Activated CD4-positive, alpha-beta T cell treated with anti-CD3 and anti-CD28 coated beads for 24 hours (primary cell): Measurements from ENCODE around the gene ALPP.
"Not testable (repeated sequence)": the region's sequence is repeated elsewhere in the genome, so short reads cannot be mapped to it uniquely, and the experiment has no call there.

Experiments used
- DNase-seq, 2 donors: peaks; one replicate each; pipeline ENCODE4 v3.0.0-alpha.2; 2020; ENCODE audit warnings: low read depth in 2 of 2

Gene ALPP

DNA sequence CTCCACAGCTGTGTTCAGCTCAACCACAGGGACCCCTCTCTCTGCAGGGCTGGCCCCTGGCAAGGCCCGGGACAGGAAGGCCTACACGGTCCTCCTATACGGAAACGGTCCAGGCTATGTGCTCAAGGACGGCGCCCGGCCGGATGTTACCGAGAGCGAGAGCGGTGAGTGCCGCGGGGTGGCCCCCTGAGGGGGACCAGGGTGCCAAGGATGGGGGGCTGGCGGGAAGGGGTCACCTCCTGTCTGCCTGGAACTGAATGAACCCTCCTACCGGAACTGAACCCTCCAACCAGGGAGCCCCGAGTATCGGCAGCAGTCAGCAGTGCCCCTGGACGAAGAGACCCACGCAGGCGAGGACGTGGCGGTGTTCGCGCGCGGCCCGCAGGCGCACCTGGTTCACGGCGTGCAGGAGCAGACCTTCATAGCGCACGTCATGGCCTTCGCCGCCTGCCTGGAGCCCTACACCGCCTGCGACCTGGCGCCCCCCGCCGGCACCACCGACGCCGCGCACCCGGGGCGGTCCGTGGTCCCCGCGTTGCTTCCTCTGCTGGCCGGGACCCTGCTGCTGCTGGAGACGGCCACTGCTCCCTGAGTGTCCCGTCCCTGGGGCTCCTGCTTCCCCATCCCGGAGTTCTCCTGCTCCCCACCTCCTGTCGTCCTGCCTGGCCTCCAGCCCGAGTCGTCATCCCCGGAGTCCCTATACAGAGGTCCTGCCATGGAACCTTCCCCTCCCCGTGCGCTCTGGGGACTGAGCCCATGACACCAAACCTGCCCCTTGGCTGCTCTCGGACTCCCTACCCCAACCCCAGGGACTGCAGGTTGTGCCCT lies 2.9 kb downstream of the ALPP start:
- not testable (repeated sequence) for DNase-seq

- DNase-seq = no peak
Observed at GRCh38 chr2:232382331-232383225, 4.0 kb downstream of the ALPP start.

DNA sequence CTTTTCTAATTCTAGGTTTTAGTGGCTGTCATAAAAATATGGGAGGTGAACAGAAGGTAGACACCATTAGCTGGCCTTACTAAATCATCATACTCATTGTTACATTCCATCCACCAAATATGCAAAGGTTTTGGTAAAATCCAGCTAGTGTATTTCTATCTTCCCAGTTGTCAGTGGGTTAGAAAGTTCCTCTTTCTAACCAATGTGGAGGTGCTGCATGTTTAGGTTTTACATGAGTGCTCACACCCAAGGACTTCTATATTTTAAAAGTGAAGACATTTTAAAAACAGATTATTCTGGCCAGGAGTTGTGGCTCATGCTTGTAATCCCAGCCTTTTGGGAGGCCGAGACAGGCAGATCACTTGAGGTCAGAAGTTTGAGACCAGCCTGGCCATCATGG lies 5.9 kb downstream of the ALPP start:
- DNase-seq = no peak

- DNase-seq = not testable (repeated sequence)
Observed at GRCh38 chr2:232385058-232385457, 6.5 kb downstream of the ALPP start.

DNA sequence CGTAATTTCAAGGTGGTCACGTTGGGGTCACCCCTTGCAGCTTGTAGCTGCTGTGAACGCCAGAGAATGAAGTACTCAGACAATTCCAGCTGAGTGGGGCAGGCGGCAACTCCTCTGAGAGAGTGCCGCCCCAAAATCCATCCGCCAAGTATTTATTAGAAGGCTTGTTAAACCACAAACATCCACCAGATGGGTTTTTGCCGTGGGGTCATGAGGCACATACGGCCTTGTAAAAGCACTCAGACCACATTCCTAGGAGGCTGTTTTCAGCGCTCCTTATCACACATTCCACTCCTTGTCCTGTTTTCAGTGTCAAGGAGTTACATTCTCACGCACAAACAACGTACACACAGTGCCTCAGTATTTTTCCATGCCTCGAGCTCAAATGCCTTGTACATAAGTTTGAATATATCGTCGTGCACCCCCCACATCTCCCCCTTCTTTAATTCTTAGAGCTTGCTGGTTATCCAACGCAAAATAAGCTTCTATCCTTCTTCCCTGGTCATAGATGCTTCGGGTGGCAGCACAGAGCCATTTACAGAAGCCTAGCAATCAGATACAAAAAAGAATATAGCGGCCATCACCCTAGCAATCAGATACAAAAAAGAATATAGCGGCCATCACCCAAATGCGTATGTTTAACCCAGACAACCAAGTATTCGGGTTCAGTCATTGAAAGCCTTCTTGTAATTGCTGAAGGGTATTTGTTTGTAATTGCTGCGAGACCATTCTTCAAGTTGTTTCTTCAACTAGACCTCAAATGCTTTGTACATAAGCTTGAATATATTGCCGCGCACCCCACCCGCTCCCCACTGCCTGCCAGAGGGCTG lies 7.3 kb downstream of the ALPP start:
- DNase-seq = no peak

DNA sequence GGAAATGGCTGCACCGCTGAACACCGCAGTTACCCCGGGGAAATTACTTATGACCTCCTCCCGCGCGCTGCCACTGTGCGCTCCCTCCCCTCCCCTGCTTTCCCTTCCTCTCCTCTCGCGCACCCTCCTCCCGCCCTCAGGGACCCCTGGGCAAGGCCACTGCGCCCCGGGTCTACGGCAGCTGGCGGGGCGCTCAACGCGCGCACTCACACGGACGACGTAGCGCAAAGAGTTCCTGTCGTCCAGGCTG lies 7.9 kb downstream of the ALPP start:
- DNase-seq = no peak

- no peak for DNase-seq
Observed at GRCh38 chr2:232386740-232387450, 8.3 kb downstream of the ALPP start.

DNA sequence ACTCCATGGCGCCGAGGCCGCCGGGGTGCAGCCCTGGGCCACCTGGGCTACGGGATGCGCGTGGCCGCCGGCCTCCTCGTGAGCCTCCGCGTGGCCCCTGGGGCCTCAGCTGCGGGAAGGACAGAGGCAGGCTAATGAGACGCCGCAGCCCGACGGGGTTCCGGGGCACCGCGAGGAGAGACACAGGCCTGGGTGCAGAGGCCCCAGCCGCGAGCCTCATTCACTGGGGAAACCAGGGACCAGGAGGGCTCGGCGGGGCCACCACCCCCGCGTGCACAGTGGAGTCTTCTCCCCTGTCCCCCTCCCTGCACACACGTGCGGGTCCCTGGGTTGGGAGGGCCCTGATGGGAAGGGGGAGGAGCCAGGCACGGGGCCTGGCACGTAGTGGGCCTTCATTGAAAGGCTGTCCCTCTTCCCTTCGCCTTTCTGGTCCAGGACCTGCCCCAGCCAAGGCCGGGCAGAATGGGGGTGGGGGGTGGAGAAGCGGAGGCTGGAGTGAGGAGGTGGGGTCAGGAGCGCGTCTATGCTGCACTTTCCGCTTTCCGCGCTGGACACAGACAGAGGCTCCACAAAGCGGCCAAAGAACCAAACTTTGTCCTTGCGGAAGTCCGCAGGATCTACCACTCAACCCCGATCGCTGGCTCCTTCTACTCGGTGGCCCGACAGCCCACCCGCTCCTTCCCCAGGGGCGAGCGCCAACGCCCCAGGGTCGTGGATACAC lies 9.1 kb downstream of the ALPP start:
- DNase-seq = no peak

DNA sequence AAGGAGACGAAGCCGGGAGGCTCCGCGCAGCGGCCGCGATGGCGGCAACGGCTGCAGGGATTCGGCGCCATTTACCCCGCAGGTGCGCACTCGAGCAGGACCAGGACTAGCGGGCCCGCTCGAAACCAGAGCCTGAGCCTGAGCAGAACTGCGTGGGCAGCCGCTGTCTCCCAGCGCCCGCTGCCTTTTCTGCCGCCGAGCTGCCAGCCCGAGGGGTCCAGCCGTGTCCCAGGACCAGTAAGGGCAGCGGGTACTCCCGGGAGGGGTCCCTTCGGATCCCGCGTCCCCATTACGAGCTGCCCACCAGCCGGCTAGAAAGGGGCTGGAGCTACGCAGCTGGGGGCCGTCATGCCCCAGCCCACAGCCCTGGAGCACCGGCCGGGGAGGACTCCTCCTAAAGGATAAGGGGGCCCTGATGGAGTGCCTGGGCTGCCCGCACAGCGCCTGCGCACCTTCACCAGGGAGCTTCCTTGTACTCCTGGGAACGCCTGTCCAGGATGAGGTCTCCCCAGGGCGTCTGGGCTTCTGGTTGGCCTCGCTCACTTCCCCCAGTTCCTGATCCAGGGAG lies 9.9 kb downstream of the ALPP start:
- DNase-seq = no peak

DNA sequence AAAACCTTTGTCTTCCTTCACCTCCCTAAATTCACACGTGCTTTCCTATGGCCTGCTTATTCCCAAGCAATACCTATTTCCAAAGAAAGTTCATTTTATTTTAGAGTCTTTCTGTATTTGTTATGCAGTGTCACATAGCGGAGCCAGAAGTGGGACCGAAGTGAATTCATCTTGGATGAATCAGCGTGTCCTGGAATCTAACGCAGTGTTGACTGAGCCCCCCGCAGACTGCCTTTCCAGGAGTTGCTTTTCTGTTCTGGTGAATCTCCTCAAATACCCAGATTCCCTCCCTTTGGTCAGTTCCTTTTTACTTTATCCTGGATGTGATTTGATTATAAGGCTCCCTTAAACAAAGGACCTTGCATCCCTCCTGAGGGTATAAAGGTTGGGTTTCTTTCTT lies 10.8 kb downstream of the ALPP start:
- DNase-seq = no peak

DNA sequence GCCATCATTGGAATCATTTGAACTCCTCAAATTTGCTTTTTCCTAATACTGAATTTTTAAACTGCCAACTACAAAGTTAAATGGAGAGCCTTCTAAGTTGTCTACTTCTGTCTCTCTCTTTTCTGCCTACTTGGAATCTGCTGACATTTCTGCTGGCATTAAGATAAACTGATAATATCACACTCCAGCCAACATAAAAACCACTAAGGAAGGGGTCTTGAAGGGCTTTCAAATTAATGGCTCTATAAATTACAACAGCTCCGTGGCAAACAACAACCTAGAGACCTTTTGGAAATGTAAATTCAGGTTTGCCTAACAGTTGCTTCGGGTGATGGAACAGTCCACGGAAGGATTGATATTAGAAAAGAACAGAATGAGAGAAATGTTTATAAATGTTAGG lies 12.1 kb downstream of the ALPP start:
- DNase-seq = no peak

DNA sequence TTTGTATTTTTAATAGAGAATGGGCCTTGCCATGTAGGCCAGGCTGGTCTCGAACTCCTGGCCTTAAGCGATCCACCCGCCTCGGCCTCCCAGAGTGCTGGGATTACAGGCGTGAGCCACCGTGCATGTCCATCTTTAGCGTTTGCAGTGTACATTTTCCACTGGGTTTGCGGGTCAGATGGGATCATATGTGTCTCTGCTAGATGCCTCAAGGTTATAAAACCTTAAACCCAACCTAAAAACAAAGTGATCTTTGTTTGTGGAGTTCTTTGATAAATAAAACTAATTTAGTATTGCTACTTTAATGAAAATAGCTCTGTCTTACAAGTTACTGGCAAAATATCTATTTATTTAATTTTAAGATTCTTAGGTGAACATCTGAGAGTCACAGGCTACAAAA lies 15.0 kb downstream of the ALPP start:
- no peak for DNase-seq

DNA sequence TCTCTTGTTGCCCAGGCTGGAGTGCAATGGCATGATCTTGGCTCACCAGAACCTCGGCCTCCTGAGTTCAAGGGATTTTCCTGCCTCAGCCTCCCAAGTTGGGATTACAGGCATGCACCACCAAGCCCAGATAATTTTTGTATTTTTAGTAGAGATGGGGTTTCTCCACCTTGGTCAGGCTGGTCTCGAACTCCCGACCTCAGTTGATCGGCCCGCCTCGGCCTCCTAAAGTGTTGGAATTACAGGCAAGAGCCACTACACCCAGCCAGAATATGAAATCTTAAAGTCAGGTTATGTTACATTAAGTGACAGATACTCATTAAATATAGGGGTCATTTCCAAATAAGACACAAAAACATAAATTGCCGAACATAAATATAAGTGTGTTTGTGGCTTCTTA lies 15.9 kb downstream of the ALPP start:
- DNase-seq = not testable (repeated sequence)

DNA sequence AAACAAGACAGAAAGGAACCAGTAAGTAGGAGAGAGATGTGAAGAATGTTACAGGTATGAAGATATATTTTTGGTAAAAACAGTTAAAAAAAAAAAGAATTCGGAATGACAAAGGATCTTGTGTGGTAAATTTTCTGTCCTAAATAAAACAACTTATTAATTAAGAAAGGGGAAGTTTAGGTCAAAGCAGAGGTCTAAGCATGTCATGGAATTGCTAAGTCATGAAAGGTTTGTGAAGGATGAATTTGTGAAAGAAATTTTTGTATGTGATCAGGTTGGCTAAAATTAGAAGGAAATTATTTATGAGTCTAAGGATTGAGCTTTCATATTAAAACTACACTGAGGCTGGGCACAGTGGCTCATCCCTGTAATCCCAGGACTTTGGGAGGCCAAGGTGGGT lies 17.0 kb downstream of the ALPP start:
- DNase-seq = no peak

GRCh38 chr2:232396683-232397082 lies 18.1 kb downstream of the ALPP start:
- DNase-seq = no peak

DNA sequence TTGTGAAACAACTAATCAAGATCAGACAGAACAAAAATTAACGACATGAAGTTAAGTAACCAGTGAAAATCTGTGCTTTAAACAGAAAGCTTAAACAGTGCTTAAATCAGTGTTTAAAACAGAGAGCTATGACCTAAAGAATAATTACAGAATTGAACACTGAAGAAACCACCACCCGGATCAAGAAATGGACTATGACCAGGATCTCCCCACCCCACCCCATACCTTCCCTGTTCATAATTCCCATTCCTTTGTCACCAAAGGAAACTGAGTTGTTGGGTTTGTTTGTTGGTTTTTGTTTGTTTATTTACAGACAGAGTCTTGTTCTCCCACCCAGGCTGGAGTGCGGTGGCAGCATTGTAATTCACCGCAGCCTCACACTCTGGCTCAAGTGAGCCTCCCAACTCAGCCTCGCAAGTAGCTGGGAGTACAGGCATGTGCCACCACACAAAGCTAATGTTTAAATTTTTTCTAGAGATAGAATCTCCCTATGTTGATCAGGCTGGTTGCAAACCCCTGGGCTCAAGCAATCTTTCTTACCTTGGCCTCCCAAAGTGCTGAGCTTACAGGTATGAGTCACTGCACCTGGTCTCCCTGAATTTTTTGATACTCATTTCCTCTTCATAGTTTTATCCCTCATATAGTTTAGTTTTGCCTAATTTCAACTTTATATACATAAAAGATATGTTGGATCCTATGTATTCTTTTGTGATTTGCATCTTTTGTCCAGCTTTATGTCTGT lies 19.9 kb downstream of the ALPP start:
- DNase-seq = no peak

GRCh38 chr2:232400256-232401015 lies 21.9 kb downstream of the ALPP start:
- DNase-seq = no peak

DNA sequence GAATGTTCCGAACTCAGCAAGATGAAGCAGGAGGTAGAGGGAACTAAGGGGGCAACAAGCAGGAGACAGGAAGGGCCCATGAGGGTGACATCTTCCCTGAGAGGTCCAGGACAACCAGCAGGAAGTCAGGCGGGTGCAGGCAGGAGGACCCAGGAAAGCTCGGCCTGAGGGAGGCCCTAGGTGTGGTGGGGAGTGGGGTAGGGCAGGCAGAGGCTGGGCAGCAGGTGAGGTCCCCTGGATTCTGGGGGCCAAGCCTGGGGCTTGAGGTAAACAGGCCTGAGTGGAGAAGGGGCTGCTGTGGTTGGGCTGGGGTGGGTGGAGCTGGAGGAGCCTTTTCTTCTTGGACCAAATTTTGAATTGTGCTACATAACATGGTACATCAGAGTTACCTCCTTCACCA lies 24.0 kb downstream of the ALPP start:
- DNase-seq = no peak

DNA sequence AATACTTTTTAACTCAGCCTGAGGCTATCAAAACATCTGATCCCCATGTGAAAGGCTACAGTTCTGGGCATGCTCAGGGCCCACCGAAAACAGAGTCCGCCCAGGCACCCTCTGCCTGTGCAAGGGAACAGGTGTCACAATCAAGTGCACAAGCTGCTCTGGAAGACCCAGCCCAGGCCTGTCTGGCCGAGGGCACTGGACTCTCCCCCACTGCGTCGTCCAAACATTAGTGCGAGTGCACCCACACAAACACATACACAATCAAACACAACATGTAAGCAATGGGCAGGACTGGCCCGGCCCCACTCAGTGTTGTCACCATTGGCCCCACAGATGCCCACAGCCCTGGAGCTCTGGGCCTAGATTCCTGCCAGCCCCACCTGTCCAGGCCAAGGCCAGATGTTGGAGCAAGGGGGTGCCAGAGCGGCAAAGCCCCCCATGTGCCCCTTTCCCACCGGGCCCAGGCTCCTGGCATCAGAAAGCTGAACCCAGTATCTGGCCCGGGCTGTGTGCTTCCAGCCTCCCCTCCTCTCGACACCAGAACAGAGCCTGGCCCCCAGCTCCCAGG lies 27.5 kb downstream of the ALPP start:
- no peak for DNase-seq
